Caco-2 (cell line): ENCODE results near the gene LRRK2. TPM values are rescaled to one million over a fixed set of nuclear protein-coding genes. Genes with fewer than 3 reads are reported as not detected.

Experiments used
- BruUV-seq: library from RNA; stranded (reverse); fragments of 400-500 nt; replicated peaks from 2 replicates; lab custom pipeline; 2021; lab: Mats Ljungman, UMichigan
- CTCF ChIA-PET: fragments of 300-600 bp; sonication (Branson Sonifier 250); formaldehyde crosslinking; loops from one replicate; lab custom pipeline; 2022; ENCODE audit warnings: antibody characterized with exemption; lab: Charles Lee
- POLR2A ChIA-PET: fragments of 300-600 bp; sonication (Branson Sonifier 250); formaldehyde crosslinking; loops from one replicate; lab custom pipeline; 2022; ENCODE audit warnings: antibody characterized with exemption; lab: Charles Lee
- DNase-seq, 2 experiments: peaks; one replicate each; pipeline versions ENCODE4 v3.0.0 to v3.0.0-alpha.2; 2020 to 2022
- H3K27me3 ChIP-seq: replicated peaks from 2 replicates; pipeline ENCODE4 v1.6.0; 2011; ENCODE audit warnings: low read length; ENCODE audit not compliant: control insufficient read depth, insufficient read depth
- H3K36me3 ChIP-seq: 2 replicates; pipeline ENCODE4 v1.5.1; 2011; ENCODE audit warnings: low read length; ENCODE audit not compliant: control insufficient read depth, insufficient read depth
- H3K4me1 ChIP-seq: fragments of 250-450 bp; sonication (Bioruptor Pico); 2 replicates; pipeline ENCODE4 v1.5.1; 2020; ENCODE audit warnings: mild to moderate bottlenecking
- H3K4me3 ChIP-seq: 2 replicates; pipeline ENCODE4 v1.5.1; 2011; ENCODE audit warnings: low read depth, mild to moderate bottlenecking, control low read depth, low read length
- H3K9me3 ChIP-seq: fragments of 250-450 bp; sonication (Bioruptor Pico); 2 replicates; pipeline ENCODE4 v1.5.1; 2020; ENCODE audit warnings: mild to moderate bottlenecking, moderate library complexity
- H3K27ac Mint-ChIP-seq: one replicate; pipeline ENCODE4 v1.8.0; 2022; ENCODE audit warnings: mixed read lengths; ENCODE audit not compliant: unreplicated experiment
- H3K27me3 Mint-ChIP-seq: one replicate; pipeline ENCODE4 v1.8.0; 2022; ENCODE audit warnings: mixed read lengths; ENCODE audit not compliant: insufficient read depth, unreplicated experiment
- H3K36me3 Mint-ChIP-seq: one replicate; pipeline ENCODE4 v1.8.0; 2022; ENCODE audit warnings: mild to moderate bottlenecking, mixed read lengths; ENCODE audit not compliant: insufficient read depth, unreplicated experiment
- H3K4me1 Mint-ChIP-seq: one replicate; pipeline ENCODE4 v1.8.0; 2022; ENCODE audit warnings: low read depth, mixed read lengths; ENCODE audit not compliant: unreplicated experiment
- H3K4me3 Mint-ChIP-seq: one replicate; pipeline ENCODE4 v1.8.0; 2022; ENCODE audit warnings: mild to moderate bottlenecking, moderate library complexity, mixed read lengths; ENCODE audit not compliant: unreplicated experiment
- H3K9me3 Mint-ChIP-seq: one replicate; pipeline ENCODE4 v1.8.0; 2022; ENCODE audit warnings: mixed read lengths; ENCODE audit not compliant: unreplicated experiment
- intact Hi-C: fragments of 100-400 bp; cut with micrococcal nuclease; formaldehyde crosslinking; loops from one replicate; pipeline ENCODE4 v1.10.0; 2022; ENCODE audit not compliant: unreplicated experiment
- total RNA-seq: library from RNA; stranded (reverse); gene quantifications from 2 replicates; pipeline ENCODE4 v1.2.3, GENCODE V29; 2022
- TF ChIP-seq, protein P1 (sequence below), 2 experiments: fragments of 200-600 bp in 1 of 2; IDR thresholded peaks; 1 replicate in 1 of 2; 2 replicates in 1 of 2; pipeline versions ENCODE4 v1.5.1 to v1.8.0; 2011 to 2022; ENCODE audit warnings: antibody characterized with exemption in 1 of 2, control low read depth in 1 of 2, inconsistent platforms in 1 of 2, low read depth in 1 of 2, low read length in 1 of 2, mild to moderate bottlenecking in 1 of 2, moderate library complexity in 1 of 2; ENCODE audit not compliant: insufficient read depth in 1 of 2, severe bottlenecking in 1 of 2, unreplicated experiment in 1 of 2

Gene LRRK2
- total RNA-seq, 1 experiment from 2014 or later = 0.11 TPM

DNA sequence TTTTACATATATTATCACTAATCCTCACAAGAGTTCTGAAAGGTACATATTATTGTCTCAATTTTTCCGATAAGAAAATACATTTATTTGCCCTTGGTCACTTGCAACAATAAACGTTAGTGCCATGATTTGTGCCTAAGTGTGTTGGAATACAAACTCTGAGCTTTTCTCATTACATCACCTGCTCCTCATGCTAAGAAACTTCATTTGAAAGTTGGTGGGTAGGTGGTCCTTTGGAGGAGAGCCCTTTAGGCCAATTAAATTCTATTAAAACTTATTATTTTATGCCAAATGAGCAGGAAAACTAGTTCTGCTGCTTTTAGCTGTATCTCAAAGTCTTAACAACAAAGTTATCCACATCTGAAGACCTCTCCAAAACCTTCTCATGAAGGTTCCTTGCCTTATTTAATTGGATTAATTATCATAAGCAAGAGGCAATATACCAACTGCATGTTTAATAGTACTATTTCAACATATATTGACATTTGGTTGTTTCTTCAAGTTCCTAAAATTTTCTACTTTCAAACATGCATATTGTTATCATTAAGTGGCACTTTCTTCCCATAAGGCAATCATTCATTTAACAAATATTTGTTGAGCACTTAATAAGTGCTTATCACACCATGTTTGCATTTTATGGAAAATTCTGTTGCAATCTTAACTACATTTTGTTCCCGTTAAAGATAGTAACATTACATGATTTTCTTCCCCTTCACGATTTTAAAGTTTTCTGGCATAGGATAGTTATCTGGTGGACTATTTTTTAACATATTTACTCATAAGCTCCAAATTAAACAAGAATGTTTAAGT lies 40.1 kb upstream of the LRRK2 start:
- Mint-ChIP-seq H3K4me1 (no peaks in the 10 kb centered on the region), H3K4me3 (no peak overlapping the region), H3K27me3 (no peaks in the 10 kb centered on the region), H3K9me3 (no peaks in the 10 kb centered on the region), H3K36me3 (no peaks in the 10 kb centered on the region), H3K27ac (no peak overlapping the region)
- BruUV-seq = no TSS peak
- CTCF ChIA-PET = no interaction called here
- TF ChIP-seq, protein P1, sequence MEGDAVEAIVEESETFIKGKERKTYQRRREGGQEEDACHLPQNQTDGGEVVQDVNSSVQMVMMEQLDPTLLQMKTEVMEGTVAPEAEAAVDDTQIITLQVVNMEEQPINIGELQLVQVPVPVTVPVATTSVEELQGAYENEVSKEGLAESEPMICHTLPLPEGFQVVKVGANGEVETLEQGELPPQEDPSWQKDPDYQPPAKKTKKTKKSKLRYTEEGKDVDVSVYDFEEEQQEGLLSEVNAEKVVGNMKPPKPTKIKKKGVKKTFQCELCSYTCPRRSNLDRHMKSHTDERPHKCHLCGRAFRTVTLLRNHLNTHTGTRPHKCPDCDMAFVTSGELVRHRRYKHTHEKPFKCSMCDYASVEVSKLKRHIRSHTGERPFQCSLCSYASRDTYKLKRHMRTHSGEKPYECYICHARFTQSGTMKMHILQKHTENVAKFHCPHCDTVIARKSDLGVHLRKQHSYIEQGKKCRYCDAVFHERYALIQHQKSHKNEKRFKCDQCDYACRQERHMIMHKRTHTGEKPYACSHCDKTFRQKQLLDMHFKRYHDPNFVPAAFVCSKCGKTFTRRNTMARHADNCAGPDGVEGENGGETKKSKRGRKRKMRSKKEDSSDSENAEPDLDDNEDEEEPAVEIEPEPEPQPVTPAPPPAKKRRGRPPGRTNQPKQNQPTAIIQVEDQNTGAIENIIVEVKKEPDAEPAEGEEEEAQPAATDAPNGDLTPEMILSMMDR (IDR thresholded peaks at IDR 0.05; ENCODE audit: insufficient read depth in 1 of 2, low read depth in 1 of 2, low read length in 1 of 2, severe bottlenecking in 1 of 2, unreplicated experiment in 1 of 2) = no peak
- DNase-seq = no peak
- POLR2A ChIA-PET = no interaction called here
- no peaks in the 10 kb centered on the region for H3K9me3 ChIP-seq
- no peaks in the 10 kb centered on the region for H3K27me3 ChIP-seq
- intact Hi-C loops = no loop called here
- H3K36me3 ChIP-seq = no peaks in the 10 kb centered on the region
- H3K4me3 ChIP-seq = no peak overlapping the region
- H3K4me1 ChIP-seq = no peaks in the 10 kb centered on the region

DNA sequence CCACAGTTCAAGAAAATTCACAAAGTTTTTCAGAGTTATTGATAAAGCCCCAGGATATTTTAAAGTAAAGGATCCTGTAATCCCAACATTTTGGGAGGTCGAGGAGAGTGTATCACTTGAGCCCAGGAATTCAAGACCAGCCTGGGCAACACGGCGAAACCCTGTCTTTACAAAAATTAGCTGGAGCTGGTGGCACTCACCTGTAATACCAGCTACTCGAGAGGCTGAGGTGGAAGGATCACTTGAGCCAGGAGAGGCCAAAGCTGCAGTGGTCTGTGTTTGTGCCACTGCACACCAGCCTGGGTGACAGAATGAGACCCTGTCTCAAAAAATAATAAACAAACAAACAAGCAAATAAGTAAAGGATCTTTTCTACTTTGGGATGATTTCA lies 39.5 kb upstream of the LRRK2 start:
- no peaks in the 10 kb centered on the region for H3K9me3 Mint-ChIP-seq
- TF ChIP-seq, protein P1 (IDR thresholded peaks at IDR 0.05; ENCODE audit: insufficient read depth in 1 of 2, low read depth in 1 of 2, low read length in 1 of 2, severe bottlenecking in 1 of 2, unreplicated experiment in 1 of 2) = no peak
- no peaks in the 10 kb centered on the region for H3K9me3 ChIP-seq
- H3K4me1 Mint-ChIP-seq = no peaks in the 10 kb centered on the region
- CTCF ChIA-PET = no interaction called here
- no peaks in the 10 kb centered on the region for H3K36me3 Mint-ChIP-seq
- POLR2A ChIA-PET = no interaction called here
- no peak overlapping the region for H3K4me3 Mint-ChIP-seq
- DNase-seq = no peak
- H3K4me3 ChIP-seq = no peak overlapping the region
- H3K36me3 ChIP-seq = no peaks in the 10 kb centered on the region
- BruUV-seq = no TSS peak
- no peaks in the 10 kb centered on the region for H3K4me1 ChIP-seq
- H3K27me3 ChIP-seq = no peaks in the 10 kb centered on the region
- no peaks in the 10 kb centered on the region for H3K27me3 Mint-ChIP-seq
- no peak overlapping the region for H3K27ac Mint-ChIP-seq
- intact Hi-C loops = no loop called here

DNA sequence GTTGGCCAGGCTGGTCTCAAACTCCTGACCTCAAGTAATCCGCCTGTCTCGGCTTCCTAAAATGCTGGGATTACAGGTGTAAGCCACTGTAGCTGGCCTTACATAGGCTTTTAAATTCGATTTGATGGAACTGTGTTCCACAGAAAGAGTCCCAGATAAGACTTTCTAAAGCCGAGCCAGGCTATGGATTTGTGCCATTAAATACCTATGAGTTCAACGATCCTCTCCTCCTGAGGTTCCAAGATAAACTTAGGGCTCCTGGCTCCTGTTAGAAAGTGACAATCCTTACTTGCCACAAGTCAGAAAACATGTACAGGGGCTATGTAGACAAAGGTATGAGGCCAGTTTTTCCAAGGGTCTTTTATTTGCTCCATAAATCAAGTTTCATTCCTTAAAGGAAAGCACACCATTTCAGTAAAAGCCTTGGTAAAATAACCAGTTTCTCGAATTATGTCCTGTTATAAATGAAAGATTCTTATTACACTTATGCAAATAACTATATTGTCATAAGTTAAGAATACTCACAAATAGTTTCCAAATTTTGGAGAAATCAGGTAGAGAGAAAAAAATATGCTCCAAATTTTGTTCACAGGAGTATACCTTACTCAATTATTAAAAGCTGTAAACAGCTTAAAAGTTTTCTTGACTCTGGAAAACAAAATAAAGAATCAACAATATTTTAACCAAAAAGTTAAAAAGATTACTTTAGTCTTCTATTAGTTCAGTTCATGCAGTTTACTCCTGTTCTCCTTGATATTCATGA lies 36.1 kb upstream of the LRRK2 start:
- H3K27ac Mint-ChIP-seq = no peak overlapping the region
- no TSS peak for BruUV-seq
- Histone ChIP-seq H3K4me1 (no peaks in the 10 kb centered on the region), H3K9me3 (no peaks in the 10 kb centered on the region), H3K27me3 (no peaks in the 10 kb centered on the region), H3K4me3 (no peak overlapping the region), H3K36me3 (no peaks in the 10 kb centered on the region)
- no peaks in the 10 kb centered on the region for H3K27me3 Mint-ChIP-seq
- intact Hi-C loops = no loop called here
- TF ChIP-seq, protein P1 (IDR thresholded peaks at IDR 0.05; ENCODE audit: insufficient read depth in 1 of 2, low read depth in 1 of 2, low read length in 1 of 2, severe bottlenecking in 1 of 2, unreplicated experiment in 1 of 2) = no peak
- H3K4me1 Mint-ChIP-seq = no peaks in the 10 kb centered on the region
- H3K36me3 Mint-ChIP-seq = no peaks in the 10 kb centered on the region
- H3K9me3 Mint-ChIP-seq = no peaks in the 10 kb centered on the region
- DNase-seq = no peak
- POLR2A ChIA-PET = no interaction called here
- CTCF ChIA-PET = no interaction called here
- no peak overlapping the region for H3K4me3 Mint-ChIP-seq
